Vagina (tissue), 2 donors: ENCODE data around the gene AMOTL1.

ENCODE experiments used
- POLR2A ChIP-seq, 2 donors: fragments of 450-650 bp; IDR thresholded peaks; one replicate each; pipeline ENCODE4 v1.6.1; 2017; ENCODE audit warnings: antibody characterized with exemption in 2 of 2, mild to moderate bottlenecking in 2 of 2, moderate library complexity in 2 of 2
- POLR2AphosphoS5 ChIP-seq, 2 donors: sonication (generic); formaldehyde crosslinking; IDR thresholded peaks; one replicate each; pipeline ENCODE4 v1.9.0; 2017; ENCODE audit warnings: antibody characterized with exemption in 2 of 2, mild to moderate bottlenecking in 2 of 2, low read depth in 1 of 2; ENCODE audit not compliant: insufficient read depth in 1 of 2
- TF ChIP-seq, protein P1 (sequence below), 3 experiments: fragments of 450-650 bp in 2 of 3; fragments of 200-600 bp in 1 of 3; sonication (generic) in 1 of 3; IDR thresholded peaks; one replicate each; pipeline ENCODE4 v1.5.1; 2017 to 2019; ENCODE audit warnings: antibody characterized with exemption in 3 of 3, mild to moderate bottlenecking in 2 of 3, moderate library complexity in 2 of 3

DNA sequence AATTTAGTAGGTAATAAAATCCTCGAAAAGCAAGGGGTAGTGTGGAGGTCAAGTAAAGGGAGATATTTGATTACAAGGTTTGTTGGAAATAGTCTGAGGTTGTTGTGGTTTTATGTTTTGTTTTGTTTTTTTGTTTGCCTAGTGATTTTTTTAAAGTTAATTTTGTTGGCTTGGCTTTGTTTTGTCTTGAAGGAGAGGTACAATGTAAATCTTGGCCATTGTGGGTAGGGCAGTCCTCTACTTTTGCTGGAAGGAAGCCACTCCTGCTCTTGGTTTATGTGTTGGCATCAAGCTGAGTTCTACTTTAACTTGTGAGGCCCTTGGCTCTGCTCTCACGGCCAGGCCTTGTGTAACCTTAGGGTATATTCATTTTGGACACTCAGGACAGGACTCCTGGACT lies 3.2 kb downstream of the AMOTL1 start:
- TF ChIP-seq, protein P1, sequence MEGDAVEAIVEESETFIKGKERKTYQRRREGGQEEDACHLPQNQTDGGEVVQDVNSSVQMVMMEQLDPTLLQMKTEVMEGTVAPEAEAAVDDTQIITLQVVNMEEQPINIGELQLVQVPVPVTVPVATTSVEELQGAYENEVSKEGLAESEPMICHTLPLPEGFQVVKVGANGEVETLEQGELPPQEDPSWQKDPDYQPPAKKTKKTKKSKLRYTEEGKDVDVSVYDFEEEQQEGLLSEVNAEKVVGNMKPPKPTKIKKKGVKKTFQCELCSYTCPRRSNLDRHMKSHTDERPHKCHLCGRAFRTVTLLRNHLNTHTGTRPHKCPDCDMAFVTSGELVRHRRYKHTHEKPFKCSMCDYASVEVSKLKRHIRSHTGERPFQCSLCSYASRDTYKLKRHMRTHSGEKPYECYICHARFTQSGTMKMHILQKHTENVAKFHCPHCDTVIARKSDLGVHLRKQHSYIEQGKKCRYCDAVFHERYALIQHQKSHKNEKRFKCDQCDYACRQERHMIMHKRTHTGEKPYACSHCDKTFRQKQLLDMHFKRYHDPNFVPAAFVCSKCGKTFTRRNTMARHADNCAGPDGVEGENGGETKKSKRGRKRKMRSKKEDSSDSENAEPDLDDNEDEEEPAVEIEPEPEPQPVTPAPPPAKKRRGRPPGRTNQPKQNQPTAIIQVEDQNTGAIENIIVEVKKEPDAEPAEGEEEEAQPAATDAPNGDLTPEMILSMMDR (IDR thresholded peaks at IDR 0.05): no peak
- no peak for TF ChIP-seq POLR2AphosphoS5 (IDR thresholded peaks at IDR 0.05; ENCODE audit: insufficient read depth in 1 of 2, low read depth in 1 of 2)
- no peak for TF ChIP-seq POLR2A (IDR thresholded peaks at IDR 0.05)
